SH-SY5Y (cell line): Measurements from ENCODE around the gene C1S.

Source experiments
- GATA2 ChIP-seq: IDR thresholded peaks from 2 replicates; pipeline ENCODE4 v1.6.1; 2011; ENCODE audit warnings: mild to moderate bottlenecking, low read depth, low read length
- GATA3 ChIP-seq: IDR thresholded peaks from 2 replicates; pipeline ENCODE4 v1.6.1; 2011; ENCODE audit warnings: low read depth, mild to moderate bottlenecking, low read length, moderate library complexity

DNA sequence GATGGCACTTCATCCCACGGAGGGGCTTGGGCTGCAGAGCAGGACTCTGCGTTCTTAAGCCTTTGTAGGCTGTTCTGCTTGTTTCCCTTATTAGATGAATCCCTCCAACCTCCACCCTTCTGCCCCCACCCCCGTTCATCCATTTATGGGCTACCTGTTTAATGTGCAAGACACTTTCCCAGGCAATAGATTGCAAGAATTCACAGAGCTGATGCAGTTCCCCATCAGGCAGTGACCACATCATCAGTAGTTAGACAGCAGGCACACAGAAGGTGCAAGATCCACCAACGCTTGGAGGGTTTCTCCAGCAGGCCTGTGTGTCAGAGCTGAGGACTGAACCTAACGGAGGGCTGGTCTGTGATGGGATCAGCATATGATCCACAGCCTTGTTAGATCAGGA lies 33.0 kb downstream of the C1S start:
- no peak for TF ChIP-seq GATA2
- TF ChIP-seq GATA3 = no peak
